Gastroesophageal sphincter (tissue), 3 donors: Measurements from ENCODE around the gene SLC6A9.

Experiments
- CTCF ChIP-seq, 4 experiments: fragments of 200-600 bp in 2 of 4; fragments of 450-650 bp in 2 of 4; sonication (generic) in 1 of 4; IDR thresholded peaks; one replicate each; pipeline ENCODE4 v1.5.1; 2017 to 2019; ENCODE audit warnings: antibody characterized with exemption in 4 of 4, mild to moderate bottlenecking in 2 of 4, moderate library complexity in 2 of 4
- POLR2AphosphoS5 ChIP-seq: sonication (generic); formaldehyde crosslinking; IDR thresholded peaks from one replicate; pipeline ENCODE4 v1.6.1; 2017; ENCODE audit warnings: antibody characterized with exemption

- TF ChIP-seq CTCF (IDR thresholded peaks at IDR 0.05) (no peak), POLR2AphosphoS5 (no peak)
Observed at GRCh38 chr1:44019466-44019948, 11.8 kb downstream of the SLC6A9 start.
